ENCODE data around the gene CYB561D2. TPM values are rescaled to one million over a fixed set of nuclear protein-coding genes. Genes with fewer than 3 reads are reported as not detected.

CYB561D2 gene
- total RNA-seq, 3 donors from 2014 or later (not counting 1 experiment from before 2014, with no cell fraction given), result 39.6 to 54.0 (median 50.5) TPM

DNA sequence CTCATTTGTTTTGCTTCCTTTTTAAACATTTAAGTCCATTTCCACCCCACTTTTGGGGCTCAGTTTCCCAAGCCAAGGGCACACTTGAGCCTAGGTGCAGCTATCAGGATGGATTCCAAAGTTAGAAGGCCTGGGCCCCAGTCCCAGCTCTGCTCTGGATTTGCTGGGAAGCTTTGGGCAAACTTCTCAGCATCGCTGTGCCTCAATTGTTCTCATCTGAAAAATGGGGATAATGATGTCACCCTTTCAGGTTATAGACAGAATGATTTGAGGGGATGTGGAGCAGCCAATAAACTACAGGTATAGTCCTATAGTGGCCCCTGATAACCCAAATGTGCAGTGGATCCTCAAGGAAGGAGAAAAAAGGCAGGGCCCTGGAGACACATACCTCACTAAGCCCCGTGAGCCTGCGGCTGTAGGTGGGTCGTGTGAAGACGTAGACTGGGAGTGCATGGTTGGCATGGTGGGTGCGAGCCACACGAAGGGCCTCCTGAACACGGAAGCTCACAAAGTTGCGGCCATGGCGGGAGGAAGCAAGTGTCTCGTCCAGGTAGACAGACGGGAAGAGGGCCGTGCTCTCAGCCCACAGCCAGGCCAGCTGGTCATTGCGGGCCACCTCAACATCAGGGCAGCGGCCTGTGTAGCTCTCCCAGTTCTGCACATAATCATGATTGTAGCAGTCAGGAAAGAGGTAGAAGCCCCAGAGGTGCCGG is 31.3 kb upstream of the CYB561D2 start:
- Histone ChIP-seq H3K27ac (ENCODE audit: low read length) (peak overlapping the region; percentile 14), H3K4me1 (ENCODE audit: control insufficient read depth, insufficient read depth, low read length) (peaks cover 67% of the 10 kb centered on the region), H3K4me3 (ENCODE audit: low read length) (no peak overlapping the region), H3K9me3 (ENCODE audit: control insufficient read depth, insufficient read depth, low read length) (no peaks in the 10 kb centered on the region), H3K36me3 (ENCODE audit: control insufficient read depth, insufficient read depth, low read length) (no peaks in the 10 kb centered on the region), H3K27me3 (ENCODE audit: control insufficient read depth, insufficient read depth, low read length) (no peaks in the 10 kb centered on the region)
- Mint-ChIP-seq H3K36me3 (no peaks in the 10 kb centered on the region), H3K4me1 (peaks cover 22 to 39% of the 10 kb centered on the region in 2 donors), H3K27me3 (ENCODE audit: low read depth in 2 of 2) (no peaks in the 10 kb centered on the region), H3K9me3 (no peaks in the 10 kb centered on the region), H3K4me3 (peak overlapping the region; percentile 71), H3K27ac (peak overlapping the region; percentile 38 to 76)
- intact Hi-C loops (cut with micrococcal nuclease), result no loop called here
- DNase-seq, result no peak
- 97% methylated on average over 16 of the region's 16 CpGs for WGBS (ENCODE audit: insufficient coverage)
- ATAC-seq, result no peak
- no peak for TF ChIP-seq CTCF (IDR thresholded peaks at IDR 0.05)

- no peaks in the 10 kb centered on the region for H3K36me3 ChIP-seq (ENCODE audit: control insufficient read depth, insufficient read depth, low read length)
- no peaks in the 10 kb centered on the region for H3K27me3 ChIP-seq (ENCODE audit: control insufficient read depth, insufficient read depth, low read length)
- no peaks in the 10 kb centered on the region for H3K36me3 Mint-ChIP-seq
- DNase-seq, result no peak
- H3K4me3 Mint-ChIP-seq, result peak overlapping the region; percentile 93
- H3K9me3 ChIP-seq (ENCODE audit: control insufficient read depth, insufficient read depth, low read length), result no peaks in the 10 kb centered on the region
- peak overlapping the region; percentile 66 for H3K4me3 ChIP-seq (ENCODE audit: low read length)
- H3K27me3 Mint-ChIP-seq (ENCODE audit: low read depth in 2 of 2), result no peaks in the 10 kb centered on the region
- WGBS (ENCODE audit: insufficient coverage), result 93% methylated on average over 29 of the region's 29 CpGs
- intact Hi-C loops (cut with micrococcal nuclease), result loop anchor here (2.0 kb wide), 1 partner anchor 17 kb away; no protein-coding TSS in a partner anchor
- H3K27ac ChIP-seq (ENCODE audit: low read length), result no peak overlapping the region
- H3K9me3 Mint-ChIP-seq, result no peaks in the 10 kb centered on the region
- no peak for ATAC-seq
- H3K27ac Mint-ChIP-seq, result peak overlapping the region; percentile 69 to 87
- H3K4me1 ChIP-seq (ENCODE audit: control insufficient read depth, insufficient read depth, low read length), result peaks cover 67% of the 10 kb centered on the region
- TF ChIP-seq CTCF (IDR thresholded peaks at IDR 0.05), result no peak
- peaks cover 22 to 47% of the 10 kb centered on the region in 2 donors for H3K4me1 Mint-ChIP-seq
Observed at GRCh38 chr3:50319894-50320625, 30.6 kb upstream of the CYB561D2 start.

- Mint-ChIP-seq H3K36me3 (no peaks in the 10 kb centered on the region), H3K9me3 (no peaks in the 10 kb centered on the region), H3K27ac (peak overlapping the region; percentile 74 to 87), H3K27me3 (ENCODE audit: low read depth in 2 of 2) (no peaks in the 10 kb centered on the region), H3K4me3 (peak overlapping the region; percentile 93), H3K4me1 (peaks cover 22 to 52% of the 10 kb centered on the region in 2 donors)
- Histone ChIP-seq H3K4me3 (ENCODE audit: low read length) (peak overlapping the region; percentile 66), H3K27ac (ENCODE audit: low read length) (peak overlapping the region; percentile 21), H3K4me1 (ENCODE audit: control insufficient read depth, insufficient read depth, low read length) (peaks cover 68% of the 10 kb centered on the region), H3K36me3 (ENCODE audit: control insufficient read depth, insufficient read depth, low read length) (peaks cover 6% of the 10 kb centered on the region), H3K27me3 (ENCODE audit: control insufficient read depth, insufficient read depth, low read length) (no peaks in the 10 kb centered on the region), H3K9me3 (ENCODE audit: control insufficient read depth, insufficient read depth, low read length) (no peaks in the 10 kb centered on the region)
- under 1% methylated on average over 45 of the region's 45 CpGs for WGBS (ENCODE audit: insufficient coverage)
- no peak for TF ChIP-seq CTCF (IDR thresholded peaks at IDR 0.05)
- peak; percentile 40 to 60 (median 56) for ATAC-seq
- peak in 1 of 2 donors; percentile 77 for DNase-seq
- intact Hi-C loops (cut with micrococcal nuclease), result loop anchor here (2.0 kb wide), 1 partner anchor 16 kb away; no protein-coding TSS in a partner anchor
Observed at GRCh38 chr3:50320853-50321335, 29.8 kb upstream of the CYB561D2 start.
